ENCODE data around the gene CLDN4.
"Not testable (repeated sequence)": the region's sequence is repeated elsewhere in the genome, so short reads cannot be mapped to it uniquely, and the experiment has no call there.

The CLDN4 gene, protein sequence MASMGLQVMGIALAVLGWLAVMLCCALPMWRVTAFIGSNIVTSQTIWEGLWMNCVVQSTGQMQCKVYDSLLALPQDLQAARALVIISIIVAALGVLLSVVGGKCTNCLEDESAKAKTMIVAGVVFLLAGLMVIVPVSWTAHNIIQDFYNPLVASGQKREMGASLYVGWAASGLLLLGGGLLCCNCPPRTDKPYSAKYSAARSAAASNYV

DNA sequence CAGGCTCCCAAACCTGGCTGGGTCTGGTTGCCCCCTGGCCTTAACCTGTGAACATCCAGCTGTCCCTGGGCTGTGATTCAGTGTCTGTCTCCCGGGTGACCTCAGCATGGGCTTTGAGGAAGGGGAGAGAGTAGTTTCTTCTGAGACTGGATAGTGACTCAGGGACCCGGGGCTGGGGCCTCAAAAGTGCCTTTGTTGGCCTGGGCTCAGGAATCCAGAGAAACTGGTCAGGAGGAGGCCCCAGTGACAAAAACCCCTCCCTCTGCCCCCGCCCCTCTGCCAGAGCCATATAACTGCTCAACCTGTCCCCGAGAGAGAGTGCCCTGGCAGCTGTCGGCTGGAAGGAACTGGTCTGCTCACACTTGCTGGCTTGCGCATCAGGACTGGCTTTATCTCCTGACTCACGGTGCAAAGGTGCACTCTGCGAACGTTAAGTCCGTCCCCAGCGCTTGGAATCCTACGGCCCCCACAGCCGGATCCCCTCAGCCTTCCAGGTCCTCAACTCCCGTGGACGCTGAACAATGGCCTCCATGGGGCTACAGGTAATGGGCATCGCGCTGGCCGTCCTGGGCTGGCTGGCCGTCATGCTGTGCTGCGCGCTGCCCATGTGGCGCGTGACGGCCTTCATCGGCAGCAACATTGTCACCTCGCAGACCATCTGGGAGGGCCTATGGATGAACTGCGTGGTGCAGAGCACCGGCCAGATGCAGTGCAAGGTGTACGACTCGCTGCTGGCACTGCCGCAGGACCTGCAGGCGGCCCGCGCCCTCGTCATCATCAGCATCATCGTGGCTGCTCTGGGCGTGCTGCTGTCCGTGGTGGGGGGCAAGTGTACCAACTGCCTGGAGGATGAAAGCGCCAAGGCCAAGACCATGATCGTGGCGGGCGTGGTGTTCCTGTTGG, at the start of gene CLDN4:
Gene CLDN4, plus strand, starts transcription at position 316 of the 903 bp plus-strand sequence. Its CDS starts 206 bp downstream, at position 522.
- no peak for DNase-seq (ENCODE audit: low spot score)

DNA sequence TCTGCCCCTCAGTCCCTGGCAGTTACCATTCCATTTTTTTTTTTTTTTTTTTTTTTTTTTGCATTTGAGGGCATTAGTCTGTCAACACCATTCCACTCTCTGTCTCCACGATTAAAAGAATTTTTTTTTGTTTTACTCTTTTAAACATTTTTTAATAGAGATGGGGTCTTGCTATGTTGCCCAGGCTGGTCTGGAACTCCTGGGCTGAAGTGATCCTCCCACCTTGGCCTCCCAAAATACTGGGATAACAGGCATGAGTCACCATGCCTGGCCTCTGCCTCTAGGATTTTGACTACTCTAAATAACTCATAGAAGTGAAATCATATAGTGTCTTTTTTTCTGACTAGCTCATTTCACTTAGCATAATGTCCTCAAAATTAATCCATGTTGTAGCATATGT, 44.2 kb upstream of the CLDN4 start:
- DNase-seq (ENCODE audit: low spot score): no peak

DNA sequence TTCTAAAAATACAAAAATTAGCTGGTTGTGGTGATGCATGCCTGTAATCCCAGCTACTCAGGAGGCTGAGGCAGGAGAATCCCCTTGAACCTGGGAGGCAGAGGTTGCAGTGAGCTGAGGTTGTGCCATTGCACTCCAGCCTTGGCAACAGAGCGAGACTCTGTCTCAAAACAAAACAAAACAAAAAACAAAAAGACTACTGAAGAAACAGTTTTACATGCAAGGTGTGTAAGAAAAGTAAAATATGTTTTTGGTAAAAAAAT, 43.1 kb upstream of the CLDN4 start:
- DNase-seq (ENCODE audit: low spot score): not testable (repeated sequence)

DNA sequence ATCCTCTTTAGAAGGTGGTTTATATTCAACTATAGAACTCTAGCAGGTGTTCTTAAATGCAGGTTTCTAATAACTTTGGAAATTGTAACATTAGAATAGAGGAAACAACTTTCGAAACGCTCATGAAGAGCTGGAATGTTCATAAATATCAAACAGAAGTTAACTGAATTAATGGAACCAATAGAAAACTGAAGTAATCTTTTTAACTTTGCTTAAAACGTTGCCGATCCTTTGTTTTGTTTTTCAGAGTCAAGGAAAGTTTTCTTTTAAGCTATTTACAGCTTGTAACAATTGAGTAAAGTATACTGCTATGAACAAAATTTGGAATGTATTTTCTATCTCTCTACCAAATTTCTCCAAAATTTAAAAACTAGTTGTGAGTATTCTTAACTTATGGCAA, 41.7 kb upstream of the CLDN4 start:
- DNase-seq (ENCODE audit: low spot score): no peak

DNA sequence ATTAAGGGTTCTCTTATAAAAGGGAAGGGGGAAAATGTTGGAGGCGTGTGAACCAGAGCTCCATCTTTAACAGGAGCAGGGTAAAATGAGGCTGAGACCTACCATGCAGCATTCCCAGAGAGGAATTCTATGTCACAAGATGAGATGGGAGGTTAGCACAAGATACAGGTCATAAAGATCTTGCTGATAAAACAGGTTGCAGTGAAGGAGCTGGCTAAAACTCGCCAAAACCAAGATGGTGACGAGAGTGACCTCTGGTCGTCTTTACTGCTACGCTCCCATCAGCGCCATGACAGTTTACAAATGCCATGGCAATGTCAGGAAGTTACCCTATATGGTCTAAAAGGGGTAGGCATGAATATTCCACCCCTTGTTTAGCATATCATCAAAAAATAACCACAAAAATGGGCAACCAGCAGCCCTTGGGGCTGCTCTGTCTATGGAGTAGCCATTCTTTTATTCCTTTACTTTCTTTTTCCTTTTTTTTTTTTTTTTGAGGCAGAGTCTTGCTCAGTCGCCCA, 39.6 kb upstream of the CLDN4 start:
- not testable (repeated sequence) for DNase-seq (ENCODE audit: low spot score)

DNA sequence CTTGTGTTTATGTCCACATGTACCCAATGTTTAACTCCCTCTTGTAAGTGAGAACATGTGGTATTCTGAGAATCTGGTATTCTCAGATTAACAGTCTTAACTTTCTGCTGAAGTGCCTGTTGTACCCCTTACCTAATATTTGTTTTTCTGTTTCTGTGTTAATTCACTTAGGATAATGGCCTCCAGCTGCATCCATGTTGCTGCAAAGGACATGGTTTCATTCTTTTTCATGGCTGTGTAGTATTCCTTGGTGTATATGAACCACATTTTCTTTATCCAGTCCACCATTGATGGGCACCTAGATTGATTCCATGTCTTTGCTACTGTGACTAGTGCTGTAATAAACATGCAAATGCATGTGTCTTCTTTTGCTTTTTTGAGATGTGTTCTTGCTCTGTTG, 35.6 kb upstream of the CLDN4 start:
- DNase-seq (ENCODE audit: low spot score): not testable (repeated sequence)

DNA sequence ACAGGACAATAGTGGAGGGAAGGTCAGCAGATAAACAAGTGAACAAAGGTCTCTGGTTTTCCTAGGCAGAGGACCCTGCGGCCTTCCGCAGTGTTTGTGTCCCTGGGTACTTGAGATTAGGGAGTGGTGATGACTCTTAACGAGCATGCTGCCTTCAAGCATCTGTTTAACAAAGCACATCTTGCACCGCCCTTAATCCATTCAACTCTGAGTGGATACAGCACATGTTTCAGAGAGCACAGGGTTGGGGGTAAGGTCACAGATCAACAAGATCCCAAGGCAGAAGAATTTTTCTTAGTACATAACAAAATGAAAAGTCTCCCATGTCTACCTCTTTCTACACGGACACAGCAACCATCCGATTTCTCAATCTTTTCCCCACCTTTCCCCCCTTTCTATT, 34.1 kb upstream of the CLDN4 start:
- not testable (repeated sequence) for DNase-seq (ENCODE audit: low spot score)

DNA sequence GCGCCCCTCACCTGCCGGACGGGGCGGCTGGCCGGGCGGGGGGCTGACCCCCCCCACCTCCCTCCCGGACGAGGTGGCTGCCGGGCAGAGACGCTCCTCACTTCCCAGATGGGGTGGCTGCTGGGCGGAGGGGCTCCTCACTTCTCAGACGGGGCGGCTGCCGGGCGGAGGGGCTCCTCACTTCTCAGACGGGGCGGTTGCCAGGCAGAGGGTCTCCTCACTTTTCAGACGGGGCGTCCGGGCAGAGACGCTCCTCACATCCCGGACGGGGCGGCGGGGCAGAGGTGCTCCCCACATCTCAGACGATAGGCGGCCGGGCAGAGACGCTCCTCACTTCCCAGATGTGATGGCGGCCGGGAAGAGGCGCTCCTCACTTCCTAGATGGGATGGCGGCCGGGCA, 33.6 kb upstream of the CLDN4 start:
- not testable (repeated sequence) for DNase-seq (ENCODE audit: low spot score)

DNA sequence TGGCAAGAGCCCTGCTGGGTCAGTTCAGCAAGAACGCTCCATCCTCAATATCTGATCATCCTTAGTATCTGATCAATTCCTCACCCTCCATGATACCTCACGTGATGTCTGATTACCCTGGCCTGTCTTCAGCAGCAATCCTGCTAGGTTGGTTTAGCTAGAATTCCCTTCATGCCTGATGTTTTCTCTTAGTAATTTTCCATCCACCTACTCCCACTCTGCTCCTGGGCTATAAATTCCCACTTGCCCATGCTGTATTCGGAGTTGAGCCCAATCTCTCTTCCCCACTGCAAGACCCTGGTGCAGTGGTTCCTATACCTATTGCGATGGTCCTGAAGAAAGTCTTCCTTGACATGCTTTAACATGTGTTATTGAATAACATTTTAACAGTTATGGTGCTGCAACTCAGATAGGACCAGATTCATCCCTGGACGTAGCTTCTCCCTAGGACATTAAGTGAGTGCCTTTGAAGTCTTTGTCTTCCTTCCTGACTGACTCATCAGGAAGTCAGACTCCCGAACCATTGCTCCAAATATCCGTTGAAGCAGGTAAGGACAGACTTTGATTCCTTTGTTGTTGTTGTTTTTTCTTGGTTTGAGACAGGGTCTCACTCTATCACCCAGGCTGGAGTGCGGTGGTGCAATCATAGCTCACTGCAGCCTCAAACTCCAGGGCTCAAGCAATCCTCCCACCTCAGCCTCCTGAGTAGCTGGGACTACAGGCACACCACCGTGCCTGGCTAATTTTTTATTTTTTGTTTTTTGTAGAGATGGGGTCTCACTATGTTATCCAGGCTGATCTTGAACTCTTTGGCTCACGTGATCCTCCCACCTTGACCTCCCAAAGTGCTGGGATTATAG, 31.3 kb upstream of the CLDN4 start:
- no peak for DNase-seq (ENCODE audit: low spot score)

DNA sequence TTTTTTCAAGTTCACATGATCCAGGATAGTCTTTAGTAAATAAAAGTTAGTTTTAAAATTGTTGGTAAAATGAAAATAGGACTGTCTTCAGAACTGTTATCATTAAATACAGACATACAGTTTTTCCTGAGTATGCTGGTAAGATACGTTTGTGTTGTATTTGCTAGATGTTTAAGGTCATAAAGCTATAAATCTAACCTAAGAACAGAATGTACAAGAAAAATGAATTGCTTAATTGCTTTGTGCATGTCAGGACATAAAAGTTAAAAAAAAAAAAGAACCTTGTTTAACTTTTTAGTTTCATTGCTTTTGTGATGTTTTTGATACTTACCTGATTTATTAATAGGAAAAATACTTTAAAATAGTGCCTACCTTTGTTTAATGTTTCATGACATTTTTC, 29.2 kb upstream of the CLDN4 start:
- DNase-seq (ENCODE audit: low spot score): no peak

- DNase-seq (ENCODE audit: low spot score): no peak
These were observed 28.3 kb upstream of the CLDN4 start for GRCh38 chr7:73802459-73802858.

- DNase-seq (ENCODE audit: low spot score): no peak
These were observed 21.3 kb upstream of the CLDN4 start for GRCh38 chr7:73809467-73809951.

DNA sequence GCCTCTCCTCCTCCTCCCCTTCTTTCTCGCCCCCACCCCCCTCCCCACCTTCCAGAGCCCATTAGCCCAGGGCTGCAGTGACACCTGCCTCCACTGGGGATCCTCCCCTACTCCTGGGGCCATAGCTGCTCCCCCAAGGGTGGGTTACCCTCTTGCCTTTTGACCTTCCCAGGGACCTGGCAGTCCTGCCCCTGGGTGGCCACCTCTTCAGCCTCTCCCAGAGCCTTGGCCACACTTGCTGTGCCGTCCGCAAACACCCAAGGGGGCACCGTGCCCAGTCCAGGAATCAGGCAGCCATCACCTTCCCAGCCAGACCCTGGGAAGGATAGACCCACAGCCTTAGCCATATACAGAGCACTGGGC, 19.8 kb upstream of the CLDN4 start:
- no peak for DNase-seq (ENCODE audit: low spot score)

DNA sequence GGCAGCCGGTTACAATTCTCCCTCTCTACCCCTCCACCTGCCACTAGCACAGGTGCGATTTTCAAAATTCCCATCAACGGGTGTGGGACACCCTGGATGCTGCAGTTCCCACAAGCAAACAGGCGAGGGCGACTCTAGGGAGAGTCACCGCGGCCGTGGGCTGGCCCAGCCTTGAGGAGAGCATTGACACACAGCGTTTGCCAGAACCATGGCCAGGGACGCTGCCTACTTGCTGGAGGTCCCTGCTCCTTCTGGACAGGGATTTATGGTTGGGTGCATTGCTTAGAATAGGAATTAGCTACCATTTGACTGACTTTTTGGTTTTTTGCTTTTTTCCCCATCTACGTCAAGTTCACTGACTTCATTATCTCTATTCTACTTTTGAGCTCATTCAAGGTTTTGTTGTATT, 19.0 kb upstream of the CLDN4 start:
- no peak for DNase-seq (ENCODE audit: low spot score)

DNA sequence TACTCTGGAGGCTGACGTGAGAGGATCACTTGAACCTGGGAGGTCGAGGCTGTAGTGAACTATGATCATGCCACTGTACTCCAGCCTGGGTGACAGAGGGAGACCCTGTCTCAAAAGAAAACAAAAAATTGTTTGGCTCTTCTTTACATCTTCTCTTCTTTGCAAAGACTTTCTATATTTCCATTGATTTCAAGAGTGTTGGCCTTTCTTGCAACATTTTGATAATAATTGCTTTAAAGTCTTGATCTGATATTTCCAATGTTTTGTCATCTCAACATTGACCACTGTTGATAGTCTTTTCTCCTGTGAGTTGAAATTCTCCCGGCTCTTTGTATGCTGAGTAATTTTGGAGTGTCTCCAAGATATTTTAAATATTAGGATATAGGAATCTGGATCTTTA, 17.8 kb upstream of the CLDN4 start:
- DNase-seq (ENCODE audit: low spot score): no peak

DNA sequence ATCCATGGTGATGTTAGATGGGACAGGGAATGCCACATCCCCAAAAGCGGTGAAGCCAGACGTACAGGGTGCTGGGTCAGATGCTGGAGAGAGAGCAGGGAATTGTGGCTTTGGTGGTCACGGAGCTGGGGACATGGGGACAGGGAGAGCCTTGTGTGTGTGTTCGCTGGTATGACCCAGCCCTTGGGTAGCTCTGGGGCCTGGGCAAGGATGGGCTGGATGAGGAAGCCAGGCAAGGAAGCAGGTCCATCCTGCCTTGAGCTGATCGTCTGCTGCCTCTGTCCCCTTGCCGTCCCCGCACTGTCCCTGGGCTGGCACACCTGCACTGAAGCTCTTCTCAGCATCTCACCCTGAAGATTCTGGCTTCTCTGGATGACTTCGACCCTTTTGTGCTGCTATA, 15.4 kb upstream of the CLDN4 start:
- DNase-seq (ENCODE audit: low spot score): no peak

DNA sequence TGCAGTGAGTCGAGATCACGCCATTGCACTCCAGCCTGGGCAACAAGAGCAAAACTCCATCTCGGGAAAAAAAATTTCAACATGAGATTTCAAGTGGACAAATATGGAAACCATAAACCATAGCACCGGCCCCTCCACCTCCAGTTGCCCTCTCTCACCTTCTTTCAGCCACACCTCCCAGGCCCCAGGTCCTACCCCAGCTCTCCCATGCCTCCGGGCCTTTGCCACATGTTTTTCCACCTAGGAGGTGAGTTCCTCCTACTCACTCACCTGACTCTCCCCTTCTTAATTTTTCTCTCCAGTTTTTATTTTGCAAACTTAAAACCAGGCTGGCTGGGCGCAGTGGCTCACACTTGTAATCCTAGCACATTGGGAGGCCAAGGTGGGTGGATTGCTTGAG, 13.7 kb upstream of the CLDN4 start:
- DNase-seq (ENCODE audit: low spot score): no peak

- no peak for DNase-seq (ENCODE audit: low spot score)
These were observed 10.8 kb upstream of the CLDN4 start for GRCh38 chr7:73820013-73820412.

GRCh38 chr7:73821597-73822285, 9.1 kb upstream of the CLDN4 start:
- not testable (repeated sequence) for DNase-seq (ENCODE audit: low spot score)

DNA sequence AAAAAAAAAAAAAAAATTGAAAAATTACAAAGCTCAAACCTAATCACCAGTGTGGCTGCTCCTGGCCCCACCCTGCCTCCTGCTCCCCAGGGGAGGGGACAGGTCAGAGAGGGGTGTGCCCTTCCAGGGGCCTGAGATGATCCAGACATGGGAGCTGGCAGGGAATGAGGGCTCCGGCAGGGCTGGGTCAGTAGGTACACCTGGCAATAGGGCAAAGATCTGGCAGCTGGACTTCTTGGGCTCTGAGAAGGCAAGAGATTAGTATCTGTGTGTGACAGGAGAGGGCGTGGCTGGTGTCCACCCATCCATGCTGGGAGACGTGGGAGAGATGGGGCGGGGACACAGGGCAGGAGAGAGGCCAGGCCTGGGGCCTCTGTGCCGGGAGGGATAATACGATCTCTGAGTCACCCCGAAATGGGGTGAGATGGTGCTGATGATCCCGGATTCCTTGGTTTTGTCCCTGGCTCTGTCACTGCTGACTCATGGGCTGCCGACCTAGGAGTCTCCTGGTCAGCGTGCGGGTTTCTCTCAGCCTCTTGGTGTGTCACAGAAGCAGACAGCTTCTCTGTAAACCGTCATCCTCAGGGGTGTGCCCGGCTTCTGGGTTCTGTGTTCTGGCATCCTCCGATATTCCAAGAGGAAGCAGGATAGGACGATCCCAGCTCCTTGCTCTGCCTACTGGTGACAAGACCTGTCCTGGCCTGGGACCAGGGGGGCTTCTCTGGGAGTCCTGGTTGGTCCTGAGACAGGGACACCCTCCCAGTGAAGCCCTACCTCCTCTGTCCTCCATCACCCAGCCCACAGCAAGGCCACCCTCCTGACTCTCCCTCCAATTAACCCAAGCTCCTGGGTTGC, 8.2 kb upstream of the CLDN4 start:
- DNase-seq (ENCODE audit: low spot score): no peak

DNA sequence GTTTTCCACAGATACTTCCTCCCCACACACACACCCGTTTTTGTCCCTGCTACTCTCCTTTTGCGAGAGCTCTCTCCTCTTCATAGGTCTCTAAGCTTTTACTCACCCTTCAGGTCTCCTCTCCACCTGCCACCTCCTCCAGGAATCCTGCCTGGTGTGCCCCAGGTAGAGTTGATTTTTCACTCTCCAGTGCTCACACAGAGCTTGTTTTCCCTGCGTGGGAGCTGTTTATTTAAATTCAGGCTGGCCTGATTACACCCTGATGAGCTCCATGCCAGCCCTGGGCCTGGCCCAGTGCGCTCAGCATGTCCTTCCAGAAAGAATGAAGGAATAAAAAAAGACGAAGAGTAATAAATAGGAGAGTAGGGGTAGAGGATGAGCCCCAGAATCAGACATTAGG, 7.5 kb upstream of the CLDN4 start:
- no peak for DNase-seq (ENCODE audit: low spot score)
